Inflammatory macrophage (primary cell): ENCODE measurements around the gene PIEZO2.

Experiments used
- DNase-seq, 2 donors: peaks; one replicate each; pipeline ENCODE4 v3.0.0-alpha.2; 2020 to 2022

The PIEZO2 gene

DNA sequence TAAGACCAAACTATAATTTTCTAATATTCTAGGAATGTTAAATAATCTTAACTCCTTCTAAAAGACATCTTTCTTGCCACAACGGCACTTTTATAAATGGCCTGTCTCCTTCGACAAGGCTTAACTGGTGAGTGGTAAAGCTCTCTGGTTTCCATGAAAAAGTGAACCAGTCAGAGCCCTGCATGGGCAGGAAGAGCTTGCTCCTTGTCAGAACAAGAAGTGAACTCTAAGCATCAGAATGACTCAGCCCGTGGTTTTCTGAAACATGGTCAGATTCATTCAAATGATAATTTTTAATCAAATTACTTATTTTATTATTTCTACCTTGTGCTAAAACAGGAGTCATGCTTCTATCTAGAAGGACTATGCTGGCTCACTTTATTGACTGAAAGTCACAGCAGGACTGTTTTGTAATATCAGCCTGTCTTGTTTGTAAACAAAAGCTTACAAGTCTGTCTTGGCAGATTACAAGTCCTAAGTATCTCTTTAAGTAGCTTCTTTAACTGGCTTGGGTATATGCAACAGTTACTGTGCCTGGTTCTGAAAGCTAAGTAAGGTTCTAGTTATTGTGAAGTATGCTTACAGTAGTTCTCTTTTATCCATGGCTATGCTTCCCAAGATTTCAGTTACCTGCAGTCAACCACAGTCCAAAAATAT is 378.2 kb downstream of the PIEZO2 start:
- peak in 1 of 2 donors; percentile 44 for DNase-seq

DNA sequence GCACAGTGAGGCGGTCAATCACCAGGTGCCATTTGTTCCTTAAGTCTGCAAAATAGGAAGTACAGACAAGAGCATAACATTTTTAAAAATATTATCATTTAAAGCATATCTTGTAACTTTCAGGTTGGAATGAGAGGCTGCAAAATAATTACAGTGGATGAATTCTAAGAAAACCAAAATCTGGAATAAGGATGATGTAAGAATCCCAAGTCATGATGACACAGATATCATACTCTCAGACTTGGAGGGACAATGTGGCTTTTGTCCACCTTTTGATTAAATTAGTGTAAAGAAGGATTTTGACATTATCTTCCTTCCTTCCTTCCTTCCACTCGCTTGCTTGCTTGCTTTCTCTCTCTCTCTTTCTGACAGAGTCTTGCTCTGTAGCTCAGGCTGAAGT is 379.1 kb downstream of the PIEZO2 start:
- no peak for DNase-seq

DNA sequence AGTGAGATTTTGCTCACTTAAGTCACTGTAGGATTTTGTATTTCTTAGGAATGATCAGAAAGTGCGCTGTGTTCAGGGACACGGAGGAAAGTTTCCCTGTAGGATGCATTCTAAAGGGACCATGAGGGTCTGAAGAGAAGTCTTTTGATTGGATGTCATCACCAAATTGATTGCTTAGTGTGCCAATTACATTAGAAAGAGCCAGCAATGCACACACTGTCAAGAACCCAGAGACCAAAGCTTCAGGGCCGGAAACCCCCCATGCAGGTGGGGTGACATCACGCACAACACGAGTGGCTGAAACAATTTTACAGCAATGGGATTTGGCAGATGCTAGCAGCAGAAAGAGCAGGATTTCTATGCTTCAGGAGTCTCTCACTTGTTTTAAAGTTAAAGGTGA is 381.1 kb downstream of the PIEZO2 start:
- no peak for DNase-seq

DNA sequence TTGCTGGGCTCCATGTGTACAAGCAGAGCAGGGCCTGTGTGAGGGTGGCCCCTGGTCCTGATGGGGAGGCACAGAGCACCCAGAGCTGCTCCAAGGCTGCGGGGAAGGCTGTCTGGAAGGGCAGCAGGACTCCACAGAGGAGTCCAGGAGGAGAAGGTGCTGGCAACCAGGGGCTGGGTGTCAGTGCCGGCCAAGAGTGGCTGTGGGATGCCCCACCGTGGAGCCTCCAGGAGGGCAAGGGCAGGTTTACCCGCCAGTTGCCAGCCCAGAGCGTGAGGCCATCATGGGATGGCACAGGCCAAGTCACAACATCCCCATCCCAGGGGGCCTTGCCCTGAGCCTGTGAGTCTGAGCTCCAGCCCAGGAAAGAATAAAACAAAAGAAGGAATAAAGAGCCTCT is 381.7 kb downstream of the PIEZO2 start:
- DNase-seq = no peak

DNA sequence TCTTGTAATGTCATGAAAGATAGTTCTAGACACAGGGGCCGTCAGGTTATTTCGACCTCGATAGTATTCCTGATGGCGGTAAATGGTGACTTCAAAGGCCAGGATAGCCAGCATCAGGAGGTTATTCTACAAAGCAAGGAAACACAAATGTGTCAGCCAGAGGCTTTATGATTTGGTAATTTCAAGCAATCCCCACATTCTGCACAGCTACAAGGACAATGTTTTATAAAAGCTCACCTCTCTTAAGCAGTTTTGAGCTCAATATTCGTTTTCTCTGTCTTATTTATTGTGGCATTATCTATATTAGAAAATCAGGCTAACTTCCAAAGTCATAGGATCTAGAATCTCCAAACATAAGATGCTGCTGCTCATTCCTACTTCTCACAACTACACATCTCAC is 388.4 kb downstream of the PIEZO2 start:
- no peak for DNase-seq

DNA sequence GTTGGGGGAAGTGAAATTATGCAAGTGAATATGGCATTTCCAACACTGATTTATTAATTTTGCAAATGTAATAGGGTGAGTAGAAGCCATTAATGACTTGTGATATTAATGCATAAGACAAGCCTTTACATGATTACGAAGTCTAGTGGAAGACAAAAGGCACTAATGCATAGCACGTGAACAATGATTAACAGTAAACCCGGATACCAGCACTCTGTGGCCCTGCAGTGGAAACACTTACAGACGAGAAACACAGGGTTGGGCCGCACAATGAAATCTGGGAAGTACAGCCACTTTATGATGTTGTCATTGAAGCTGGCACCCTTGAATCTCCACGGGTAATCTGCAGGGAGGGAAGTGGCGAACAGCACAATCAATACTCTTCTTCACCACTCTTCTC is 390.1 kb downstream of the PIEZO2 start:
- DNase-seq = no peak

DNA sequence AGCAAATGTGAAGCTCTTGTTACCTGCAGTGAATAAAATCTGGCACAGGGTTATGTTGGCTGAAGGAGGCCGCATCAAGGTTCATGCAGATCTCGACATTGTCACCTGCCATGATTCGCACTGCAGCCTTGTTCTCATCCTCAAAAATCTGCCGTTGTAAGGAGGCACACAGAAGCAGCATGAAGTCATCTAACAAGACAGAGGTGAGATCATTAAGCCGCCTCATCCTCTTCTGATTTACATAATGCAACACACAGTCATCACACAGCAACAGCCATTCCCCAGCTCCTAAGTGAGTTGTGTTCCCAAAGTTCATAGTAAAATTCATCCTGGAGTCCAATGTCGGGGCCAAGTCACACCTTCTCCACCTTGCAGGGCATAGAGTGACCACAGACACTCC is 391.4 kb downstream of the PIEZO2 start:
- DNase-seq = no peak

DNA sequence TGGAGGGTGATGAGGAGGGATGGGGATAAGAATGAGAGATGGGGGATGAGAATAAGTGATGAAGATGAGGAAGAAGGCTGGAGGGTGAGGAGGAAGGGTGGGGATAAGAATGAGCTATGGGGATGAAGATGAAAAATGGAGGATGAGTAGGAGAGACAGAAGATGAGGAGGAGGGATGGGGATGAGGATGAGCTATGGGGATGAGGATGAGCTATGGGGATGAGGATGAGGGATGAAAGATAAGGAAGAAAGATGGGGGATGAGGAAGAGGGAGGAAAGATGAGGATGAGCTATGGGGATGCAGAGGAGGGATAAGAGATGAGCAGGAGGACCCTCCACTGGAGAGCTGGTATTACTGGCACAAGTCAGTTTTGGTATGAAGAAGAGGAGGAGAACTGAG is 392.0 kb downstream of the PIEZO2 start:
- DNase-seq = no peak

DNA sequence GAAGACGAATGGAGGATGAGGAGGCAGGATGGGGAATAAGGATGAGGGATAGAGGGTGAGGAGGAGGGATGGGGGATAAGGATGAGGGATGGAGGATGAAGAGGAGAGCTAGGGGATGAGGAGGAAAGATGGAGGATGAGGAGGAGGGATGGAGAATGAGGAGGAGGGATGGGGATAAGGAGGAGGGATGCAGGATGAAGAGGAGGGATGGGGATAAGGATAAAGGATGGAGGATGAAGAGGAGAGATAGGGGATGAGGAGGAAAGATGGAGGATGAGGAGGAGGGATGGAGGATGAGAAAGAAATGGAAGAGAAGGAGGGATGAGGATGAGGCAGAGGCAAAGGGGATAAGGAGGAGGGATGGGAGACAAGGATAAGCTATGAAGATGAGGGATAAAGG is 393.5 kb downstream of the PIEZO2 start:
- DNase-seq = no peak

DNA sequence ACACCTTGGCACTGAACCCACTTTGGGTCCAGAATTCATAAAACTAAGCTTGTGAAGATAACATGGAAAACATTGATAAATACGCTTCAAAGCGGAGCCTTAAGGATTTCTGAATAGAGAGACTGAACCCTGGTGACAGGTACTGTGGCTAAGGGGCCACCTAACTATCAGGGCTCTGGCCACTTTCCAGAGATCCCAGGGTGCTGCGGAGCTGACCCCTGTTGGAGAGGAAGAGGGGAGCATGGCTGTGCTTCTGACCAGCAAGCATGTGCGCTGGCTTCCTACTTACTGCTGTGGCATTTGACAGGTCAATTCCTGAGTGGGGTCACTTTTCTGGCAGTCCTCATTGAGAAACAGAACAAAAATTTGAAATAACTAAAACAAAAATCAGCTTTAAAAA is 395.2 kb downstream of the PIEZO2 start:
- no peak for DNase-seq

DNA sequence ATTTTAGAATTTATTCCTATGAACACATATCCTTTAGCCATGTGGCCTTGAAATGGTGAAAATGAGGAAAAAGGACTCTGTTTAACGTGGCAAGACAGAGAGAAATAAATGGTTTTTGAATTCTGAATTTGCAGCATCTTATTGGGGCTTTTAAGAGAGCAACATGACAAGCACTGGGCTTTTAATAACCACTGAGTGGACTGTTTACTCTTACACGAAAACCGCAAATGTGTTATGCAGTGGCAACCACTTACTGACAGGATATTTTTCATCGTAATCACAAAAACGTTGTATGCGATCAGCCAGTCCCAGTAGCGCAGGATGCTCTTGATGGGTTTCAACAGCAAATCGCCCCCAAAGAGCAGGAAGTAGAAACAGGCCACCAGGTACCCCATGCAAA is 397.0 kb downstream of the PIEZO2 start:
- no peak for DNase-seq

DNA sequence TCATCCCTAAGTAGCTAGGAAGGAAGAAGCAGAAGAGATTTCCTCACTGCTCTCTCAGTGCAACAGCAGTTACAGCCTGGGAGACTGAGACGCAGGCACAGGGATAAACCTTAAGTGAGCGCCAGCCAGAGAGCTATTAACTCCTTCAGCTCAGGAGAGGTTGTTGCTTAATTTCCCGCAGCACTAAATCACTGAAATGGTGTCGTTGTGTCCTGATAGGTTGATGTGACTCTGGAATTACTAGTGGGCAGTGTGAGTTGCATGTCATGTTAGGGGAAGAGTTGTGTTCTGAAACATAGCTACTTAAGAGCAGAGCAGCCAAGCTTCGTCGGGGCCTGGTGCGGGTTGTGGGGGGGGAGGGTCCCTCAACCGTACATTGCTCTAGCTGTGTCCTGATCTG is 397.7 kb downstream of the PIEZO2 start:
- DNase-seq = no peak

DNA sequence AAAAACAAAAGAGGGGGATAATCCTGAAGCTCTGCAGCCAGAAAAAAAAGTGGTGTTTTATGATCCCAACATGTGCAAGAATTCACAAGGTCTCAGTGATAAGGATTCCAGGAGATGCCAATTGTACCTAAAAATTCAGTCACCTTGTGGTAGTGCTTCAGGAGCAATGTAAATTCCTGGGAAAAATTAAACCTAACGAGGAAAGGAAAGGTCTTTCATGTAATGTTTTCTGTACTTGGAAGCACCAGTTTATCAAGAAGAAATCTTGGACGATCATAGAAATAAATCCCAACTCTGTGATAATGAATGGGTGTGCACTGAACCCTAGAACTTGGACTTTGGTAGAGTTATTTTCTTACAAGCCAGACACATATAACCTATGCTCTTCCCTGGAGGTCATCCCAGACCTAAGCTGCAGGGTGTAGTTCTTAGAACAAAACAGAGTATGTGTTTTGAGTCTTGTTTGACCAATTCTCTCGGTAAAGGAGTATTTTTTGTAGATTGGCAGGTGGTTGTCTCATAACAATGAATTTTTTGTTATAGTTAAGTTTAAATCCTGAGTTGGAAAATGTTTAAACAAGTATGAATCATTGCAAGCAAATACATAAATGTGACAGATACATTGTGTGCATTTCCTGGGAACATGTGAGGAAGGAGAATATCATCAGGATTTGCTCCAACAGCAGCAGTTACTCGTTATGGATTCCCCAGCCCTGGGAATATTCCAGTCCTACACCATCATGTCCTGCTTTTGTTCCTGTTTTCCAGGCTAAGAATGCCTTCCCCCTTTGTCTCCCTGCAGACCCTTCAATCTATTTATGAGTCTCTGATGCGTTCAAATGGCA is 399.0 kb downstream of the PIEZO2 start:
- DNase-seq = no peak

DNA sequence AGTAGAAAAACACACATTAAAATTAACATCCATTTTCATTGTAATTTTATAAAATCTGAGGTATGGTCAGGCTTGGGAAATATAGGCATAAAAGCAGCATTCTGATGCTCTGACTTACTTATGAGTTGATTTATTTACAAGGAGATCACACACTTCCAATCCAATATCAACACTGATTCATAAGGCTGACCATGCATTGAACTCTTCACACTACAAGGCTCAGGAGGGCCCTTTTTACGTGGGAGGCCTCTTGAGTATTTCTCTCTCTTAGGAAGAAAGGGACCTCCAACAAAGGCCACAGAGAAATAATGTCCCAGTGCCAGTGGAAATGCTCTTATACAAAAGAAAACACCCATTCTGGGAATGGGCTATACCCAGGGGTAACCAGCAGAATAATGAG is 400.7 kb downstream of the PIEZO2 start:
- no peak for DNase-seq

DNA sequence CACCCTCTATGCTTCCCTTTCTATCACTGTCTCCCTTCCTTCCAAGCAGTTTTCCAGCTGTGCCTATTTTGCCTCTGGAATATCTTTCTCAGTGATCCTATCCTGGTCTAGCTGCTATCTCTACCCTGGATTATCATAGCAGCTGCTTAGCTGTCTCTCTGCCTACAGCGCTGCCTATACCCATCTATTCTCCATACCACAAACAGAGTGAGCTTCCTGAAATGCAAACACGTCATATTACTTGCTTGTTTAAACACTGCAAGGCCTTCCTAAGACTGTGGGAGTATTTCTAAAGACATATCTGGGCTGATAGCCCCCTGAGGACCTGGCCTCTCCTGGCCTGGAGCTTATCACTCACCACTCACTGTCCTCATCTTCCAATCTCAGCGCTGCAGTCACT is 403.4 kb downstream of the PIEZO2 start:
- no peak for DNase-seq

DNA sequence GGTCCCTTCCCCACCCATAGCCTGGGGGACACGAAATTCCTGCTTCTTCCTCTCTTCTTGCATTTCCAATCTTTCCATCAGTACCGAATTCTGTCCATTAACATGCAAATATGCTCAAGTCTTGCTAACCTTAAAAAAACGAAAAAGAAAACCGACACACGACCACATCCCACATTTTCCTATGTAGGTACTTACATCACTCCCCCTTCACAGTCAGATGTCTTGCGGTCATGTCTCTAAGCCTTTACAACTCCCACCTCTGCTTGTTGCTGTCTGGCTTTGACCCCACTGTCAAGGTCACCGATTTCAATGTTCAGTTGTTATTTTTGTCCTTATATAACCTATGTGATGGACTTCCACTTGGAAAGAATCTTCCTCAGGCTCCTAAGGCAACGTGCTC is 404.1 kb downstream of the PIEZO2 start:
- no peak for DNase-seq

DNA sequence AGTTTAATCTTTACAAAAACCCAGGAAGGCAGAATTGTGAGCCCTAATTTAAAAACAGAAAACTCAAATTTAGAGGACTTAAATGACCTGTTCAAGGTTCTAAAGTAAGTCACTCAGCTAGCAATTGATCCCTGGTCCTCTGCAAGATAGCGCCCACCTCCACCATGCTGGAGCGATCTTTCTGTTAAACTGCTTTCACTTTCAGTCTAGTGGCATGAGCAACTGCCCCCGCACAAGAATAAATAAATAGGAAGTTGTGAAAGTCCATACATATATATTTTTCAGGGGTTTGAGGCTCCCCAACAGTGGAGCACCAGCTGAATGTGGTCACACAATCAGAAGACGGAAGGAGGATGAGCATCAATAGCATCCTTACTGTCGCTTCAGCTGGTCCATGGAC is 405.6 kb downstream of the PIEZO2 start:
- peak in 1 of 2 donors; percentile 22 for DNase-seq

DNA sequence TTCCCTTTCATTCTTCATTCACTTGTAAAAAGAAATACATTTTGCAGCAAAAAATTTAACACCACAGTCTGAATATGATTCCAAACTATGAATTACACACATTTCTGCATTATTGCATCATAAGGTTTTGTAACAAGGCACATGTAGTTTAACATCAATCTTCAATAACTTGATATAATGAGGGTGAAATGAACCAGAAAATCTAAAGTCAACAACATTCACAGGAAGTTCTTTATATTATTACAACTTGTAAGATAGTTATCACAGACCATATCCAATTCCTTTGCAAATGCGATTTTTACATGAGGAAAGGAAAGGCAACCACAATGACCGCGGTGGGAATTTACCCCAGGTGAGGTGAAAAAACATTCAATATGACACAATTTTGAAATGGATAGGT is 410.2 kb downstream of the PIEZO2 start:
- peak in 1 of 2 donors; percentile 11 for DNase-seq

DNA sequence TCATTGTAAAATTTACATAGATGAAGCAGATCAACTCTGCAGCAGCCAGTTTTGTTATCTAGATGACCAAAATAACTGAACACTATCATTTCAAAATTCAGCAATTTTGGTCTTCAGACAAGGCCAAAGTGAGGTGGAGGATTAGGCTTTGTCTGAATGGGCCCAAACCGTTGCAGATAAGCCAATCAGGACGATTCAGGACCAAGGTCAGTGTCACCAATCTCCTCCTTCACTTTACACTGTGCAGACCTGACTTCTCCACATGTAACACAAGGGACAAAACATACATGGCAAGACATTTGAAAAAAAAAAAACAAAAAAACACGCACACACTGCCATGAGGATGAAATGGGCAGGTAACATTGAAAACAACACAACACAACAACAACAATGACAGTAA is 412.4 kb downstream of the PIEZO2 start:
- no peak for DNase-seq

DNA sequence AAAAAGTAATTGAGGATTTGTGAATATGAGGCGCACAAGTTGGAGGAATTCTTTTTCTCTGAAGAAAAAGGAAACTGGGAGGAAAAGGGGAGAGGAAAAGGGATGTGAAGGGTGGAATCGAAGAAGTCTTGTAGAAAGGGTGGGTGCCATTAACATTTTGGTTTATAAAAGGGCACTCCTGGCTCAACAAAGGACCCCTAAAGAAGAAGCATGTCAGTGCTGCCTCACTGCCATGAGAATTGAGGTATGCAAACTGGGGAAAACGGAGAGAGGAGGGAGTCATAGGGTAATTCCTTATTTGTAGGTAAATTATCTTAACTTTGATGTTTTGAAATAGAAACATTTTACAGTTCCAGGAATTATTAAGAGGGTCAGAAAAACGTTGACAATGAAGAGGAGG is 416.4 kb downstream of the PIEZO2 start:
- no peak for DNase-seq

DNA sequence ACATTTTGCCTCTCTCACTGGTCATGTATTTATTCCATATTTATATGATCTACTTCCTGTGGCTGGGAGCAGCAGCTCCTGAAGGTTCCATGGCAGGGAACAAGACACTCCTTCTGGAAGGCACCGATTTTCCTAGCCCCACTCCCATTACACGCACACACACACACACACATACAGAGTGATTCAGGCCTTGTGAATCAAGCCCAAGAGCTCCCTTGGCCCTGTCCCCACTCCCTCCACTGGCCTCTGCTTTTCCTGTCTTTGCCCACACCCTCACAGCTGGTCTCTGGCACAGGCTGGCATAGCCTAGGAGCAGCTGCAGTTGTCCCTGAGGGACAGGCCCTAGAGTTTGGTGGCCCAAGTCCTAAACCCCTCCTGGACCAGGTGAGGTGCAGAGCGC is 421.9 kb downstream of the PIEZO2 start:
- no peak for DNase-seq

DNA sequence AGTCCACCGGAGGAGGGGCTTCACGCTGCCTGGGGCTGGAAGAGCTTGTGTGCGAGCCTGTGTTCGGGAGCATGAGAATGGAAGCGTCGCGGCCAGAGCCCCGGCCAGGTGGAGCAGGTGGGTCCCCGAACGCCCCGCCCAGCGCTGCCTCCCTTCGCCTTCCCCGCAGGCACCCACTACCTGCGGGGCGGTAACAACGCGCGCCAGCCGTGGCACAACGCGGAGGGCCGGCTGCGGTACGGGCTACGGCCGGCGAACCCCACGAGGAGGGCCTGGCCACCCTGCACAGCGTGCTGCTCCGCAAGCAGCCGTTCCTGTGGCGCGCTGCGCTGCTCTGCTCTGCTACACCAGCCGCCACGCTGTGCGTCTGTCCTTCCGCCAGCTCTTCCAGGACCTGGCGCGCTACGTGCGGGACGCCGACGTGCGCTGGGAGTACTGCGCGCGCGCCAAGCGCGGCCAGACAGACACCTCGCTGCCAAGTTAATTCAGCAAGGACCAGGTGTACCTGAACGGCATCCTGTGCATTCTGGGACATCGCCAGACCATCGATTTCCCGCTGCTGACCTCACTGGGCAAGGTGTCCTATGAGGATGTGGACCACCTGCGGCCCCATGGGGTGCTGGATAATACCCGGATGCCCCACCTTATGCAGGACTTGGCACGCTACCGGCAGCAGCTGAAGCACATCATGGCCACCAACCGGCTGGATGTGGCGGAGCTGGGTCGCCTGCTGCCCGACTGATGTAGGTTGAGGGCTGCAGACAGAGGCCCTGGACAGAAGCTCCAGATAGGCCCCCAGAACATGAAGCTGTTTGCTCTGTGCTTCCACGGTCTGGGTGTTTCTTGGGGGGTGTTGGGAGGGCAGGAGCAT is 422.9 kb downstream of the PIEZO2 start:
- DNase-seq = no peak

DNA sequence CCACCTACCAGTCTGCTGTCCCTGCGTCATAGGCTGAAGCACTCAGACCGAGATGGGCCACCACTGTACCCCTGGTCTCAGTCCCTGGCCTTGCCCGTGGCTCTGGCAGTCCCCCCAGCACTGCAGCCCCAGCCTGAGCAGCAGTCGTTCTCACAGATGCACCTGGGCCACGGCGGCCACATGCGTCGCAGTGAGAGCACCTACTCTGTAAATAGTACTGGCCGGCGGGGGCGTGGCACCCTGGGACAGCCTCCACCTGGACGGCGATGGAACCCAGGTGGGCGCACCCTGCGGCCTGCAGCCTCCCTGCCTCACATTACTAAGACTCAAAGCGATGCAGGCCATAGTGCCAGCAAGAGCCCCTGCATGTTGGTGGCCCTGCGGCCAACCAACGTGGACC is 424.7 kb downstream of the PIEZO2 start:
- no peak for DNase-seq

DNA sequence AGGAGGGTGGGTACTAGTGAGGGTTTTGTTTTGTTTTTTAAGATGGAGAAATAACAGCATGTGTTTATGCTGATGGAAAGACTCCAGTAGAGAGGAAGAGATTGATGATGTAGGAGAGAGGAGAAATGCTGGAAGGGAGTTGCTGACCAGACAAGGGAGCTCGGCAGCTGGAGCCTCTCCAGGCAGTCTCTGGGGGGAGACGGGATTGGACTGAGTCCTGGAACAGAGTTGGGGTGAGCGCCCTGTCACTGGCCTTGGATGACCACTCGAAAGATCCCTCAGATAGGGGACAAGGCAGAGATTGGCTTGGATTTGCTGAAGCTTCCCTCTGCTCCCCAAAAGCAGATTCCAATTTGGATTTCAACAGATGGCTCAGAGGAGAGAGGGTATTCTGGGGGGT is 425.9 kb downstream of the PIEZO2 start:
- DNase-seq = no peak
